OCI-LY1 (cell line): ENCODE data around the gene OXNAD1.

ENCODE experiments used
- EZH2 ChIP-seq: fragments of 200-600 bp; sonication (generic), shearing (Covaris generic); IDR thresholded peaks from 2 replicates; pipeline ENCODE4 v1.8.0; 2017; ENCODE audit warnings: borderline replicate concordance, mixed run types, mild to moderate bottlenecking, antibody characterized with exemption, low read length, moderate library complexity, mixed read lengths
- TF ChIP-seq, protein P1 (sequence below): fragments of 200-600 bp; sonication (generic), shearing (Covaris generic); IDR thresholded peaks from 2 replicates; pipeline ENCODE4 v1.5.1; 2017; ENCODE audit warnings: mild to moderate bottlenecking, antibody characterized with exemption, low read length, moderate library complexity, mixed read lengths

DNA sequence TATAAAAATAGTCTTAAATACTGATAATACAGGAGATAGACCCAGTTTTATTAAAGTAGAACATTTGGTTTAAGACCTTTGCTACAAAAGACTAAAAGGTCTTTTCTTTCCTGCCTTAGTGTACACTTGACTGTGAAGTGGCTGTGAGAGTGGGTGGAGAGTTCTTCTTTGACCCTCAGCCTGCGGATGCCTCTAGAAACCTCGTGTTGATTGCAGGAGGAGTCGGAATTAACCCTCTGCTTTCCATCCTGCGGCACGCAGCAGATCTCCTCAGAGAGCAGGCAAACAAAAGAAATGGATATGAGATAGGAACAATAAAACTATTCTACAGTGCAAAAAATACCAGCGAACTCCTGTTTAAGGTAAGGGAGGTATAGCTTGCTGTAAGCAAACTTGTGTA, 36.5 kb downstream of the OXNAD1 start:
- TF ChIP-seq, protein P1, sequence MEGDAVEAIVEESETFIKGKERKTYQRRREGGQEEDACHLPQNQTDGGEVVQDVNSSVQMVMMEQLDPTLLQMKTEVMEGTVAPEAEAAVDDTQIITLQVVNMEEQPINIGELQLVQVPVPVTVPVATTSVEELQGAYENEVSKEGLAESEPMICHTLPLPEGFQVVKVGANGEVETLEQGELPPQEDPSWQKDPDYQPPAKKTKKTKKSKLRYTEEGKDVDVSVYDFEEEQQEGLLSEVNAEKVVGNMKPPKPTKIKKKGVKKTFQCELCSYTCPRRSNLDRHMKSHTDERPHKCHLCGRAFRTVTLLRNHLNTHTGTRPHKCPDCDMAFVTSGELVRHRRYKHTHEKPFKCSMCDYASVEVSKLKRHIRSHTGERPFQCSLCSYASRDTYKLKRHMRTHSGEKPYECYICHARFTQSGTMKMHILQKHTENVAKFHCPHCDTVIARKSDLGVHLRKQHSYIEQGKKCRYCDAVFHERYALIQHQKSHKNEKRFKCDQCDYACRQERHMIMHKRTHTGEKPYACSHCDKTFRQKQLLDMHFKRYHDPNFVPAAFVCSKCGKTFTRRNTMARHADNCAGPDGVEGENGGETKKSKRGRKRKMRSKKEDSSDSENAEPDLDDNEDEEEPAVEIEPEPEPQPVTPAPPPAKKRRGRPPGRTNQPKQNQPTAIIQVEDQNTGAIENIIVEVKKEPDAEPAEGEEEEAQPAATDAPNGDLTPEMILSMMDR, result no peak
- no peak for TF ChIP-seq EZH2
